ENCODE measurements around the gene AGPAT1. TPM values are rescaled to one million over a fixed set of nuclear protein-coding genes. Genes with fewer than 3 reads are reported as not detected.

Gene AGPAT1
- total RNA-seq, 2 experiments from 2014 or later = 34.0 to 34.8 TPM

GRCh38 chr6:32133786-32134185 lies 42.1 kb downstream of the AGPAT1 start:
- no peak overlapping the region for H3K27ac Mint-ChIP-seq
- no peak overlapping the region for H3K4me3 Mint-ChIP-seq
- no peaks in the 10 kb centered on the region for H3K9me3 Mint-ChIP-seq
- H3K4me1 Mint-ChIP-seq (ENCODE audit: low read depth) = peaks cover 10% of the 10 kb centered on the region
- ChIA-PET POLR2A (interaction anchor here (0.6 kb wide), 1 partner anchor 796 kb away, joined by 3 read pairs; no protein-coding TSS in a partner anchor), CTCF (no interaction called here)
- intact Hi-C loops (cut with micrococcal nuclease) = no loop called here
- H3K36me3 Mint-ChIP-seq = no peaks in the 10 kb centered on the region
- no peak for DNase-seq
- no peaks in the 10 kb centered on the region for H3K27me3 Mint-ChIP-seq

GRCh38 chr6:32132110-32132509 lies 43.8 kb downstream of the AGPAT1 start:
- no peak for DNase-seq
- no peaks in the 10 kb centered on the region for H3K9me3 Mint-ChIP-seq
- H3K27ac Mint-ChIP-seq = no peak overlapping the region
- no peaks in the 10 kb centered on the region for H3K36me3 Mint-ChIP-seq
- ChIA-PET POLR2A (no interaction called here), CTCF (no interaction called here)
- intact Hi-C loops (cut with micrococcal nuclease) = no loop called here
- H3K4me1 Mint-ChIP-seq (ENCODE audit: low read depth) = peaks cover 20% of the 10 kb centered on the region
- no peak overlapping the region for H3K4me3 Mint-ChIP-seq
- H3K27me3 Mint-ChIP-seq = no peaks in the 10 kb centered on the region

GRCh38 chr6:32131439-32131948 lies 44.4 kb downstream of the AGPAT1 start:
- no peak overlapping the region for H3K27ac Mint-ChIP-seq
- intact Hi-C loops (cut with micrococcal nuclease) = no loop called here
- H3K27me3 Mint-ChIP-seq = no peaks in the 10 kb centered on the region
- DNase-seq = no peak
- H3K36me3 Mint-ChIP-seq = peaks cover 2% of the 10 kb centered on the region
- no peak overlapping the region for H3K4me3 Mint-ChIP-seq
- H3K9me3 Mint-ChIP-seq = no peaks in the 10 kb centered on the region
- peaks cover 25% of the 10 kb centered on the region for H3K4me1 Mint-ChIP-seq (ENCODE audit: low read depth)
- ChIA-PET POLR2A (interaction anchor here (2.6 kb wide), 1 partner anchor 23 kb away, joined by 6 read pairs; no protein-coding TSS in a partner anchor), CTCF (interaction anchor here (0.6 kb wide), 1 partner anchor 27 kb away, joined by 3 read pairs; no protein-coding TSS in a partner anchor)

GRCh38 chr6:32129297-32130088 lies 46.4 kb downstream of the AGPAT1 start:
- H3K27ac Mint-ChIP-seq = peak overlapping the region; percentile 88
- peaks cover 35% of the 10 kb centered on the region for H3K4me1 Mint-ChIP-seq (ENCODE audit: low read depth)
- ChIA-PET POLR2A (interaction anchor here (0.8 to 2.6 kb wide), 4 partner anchors 25 to 66 kb away, joined by 3 to 16 read pairs (median 8); partner anchors contain the start of gene RNF5), CTCF (interaction anchor here (0.7 to 4.3 kb wide), 10 partner anchors 11 to 82 kb away, joined by 3 to 35 read pairs (median 3); partner anchors contain the start of gene GPSM3)
- intact Hi-C loops (cut with micrococcal nuclease) = no loop called here
- no peaks in the 10 kb centered on the region for H3K9me3 Mint-ChIP-seq
- DNase-seq = no peak
- peak overlapping the region; percentile 94 for H3K4me3 Mint-ChIP-seq
- H3K27me3 Mint-ChIP-seq = no peaks in the 10 kb centered on the region
- peaks cover 9% of the 10 kb centered on the region for H3K36me3 Mint-ChIP-seq

GRCh38 chr6:32128751-32129296 lies 47.1 kb downstream of the AGPAT1 start:
- POLR2A ChIA-PET = interaction anchor here (0.7 to 2.6 kb wide), 10 partner anchors 26 to 1360 kb away, joined by 3 to 16 read pairs (median 6); partner anchors contain the start of genes MSH5 and RNF5
- CTCF ChIA-PET = interaction anchor here (0.6 to 4.3 kb wide), 9 partner anchors 11 to 998 kb away, joined by 3 to 35 read pairs (median 3); no protein-coding TSS in a partner anchor
- intact Hi-C loops (cut with micrococcal nuclease) = loop anchor here (1.0 kb wide), 6 partner anchors 19 to 465 kb away; partner anchors contain the start of genes GPANK1, PPT2, RNF5 and SKIC2
- H3K36me3 Mint-ChIP-seq = peaks cover 16% of the 10 kb centered on the region
- H3K27me3 Mint-ChIP-seq = no peaks in the 10 kb centered on the region
- DNase-seq = no peak
- no peaks in the 10 kb centered on the region for H3K9me3 Mint-ChIP-seq
- H3K4me1 Mint-ChIP-seq (ENCODE audit: low read depth) = peaks cover 40% of the 10 kb centered on the region
- H3K27ac Mint-ChIP-seq = peak overlapping the region; percentile 96
- H3K4me3 Mint-ChIP-seq = peak overlapping the region; percentile 99

GRCh38 chr6:32127717-32128592 lies 47.9 kb downstream of the AGPAT1 start, which contains the start of gene ATF6B:
Gene ATF6B, minus strand, starts transcription at chr6:32128246. Its CDS starts 39 bp downstream, at chr6:32128207.
- ChIA-PET POLR2A (interaction anchor here (0.7 to 2.6 kb wide), 11 partner anchors 9 to 1359 kb away, joined by 3 to 9 read pairs (median 4); partner anchors contain the start of genes DXO, MSH5, PSMB9 and RNF5), CTCF (interaction anchor here (0.6 to 4.3 kb wide), 6 partner anchors 10 to 999 kb away, joined by 3 to 35 read pairs (median 6); no protein-coding TSS in a partner anchor)
- peaks cover 19% of the 10 kb centered on the region for H3K36me3 Mint-ChIP-seq
- peak within 1 kb of the TSS; percentile 99 for H3K4me3 Mint-ChIP-seq
- H3K27me3 Mint-ChIP-seq = no peaks in the 10 kb centered on the region
- DNase-seq = peak; percentile 99
- H3K27ac Mint-ChIP-seq = peak within 1 kb of the TSS; percentile 96
- no peaks in the 10 kb centered on the region for H3K9me3 Mint-ChIP-seq
- H3K4me1 Mint-ChIP-seq (ENCODE audit: low read depth) = peaks cover 40% of the 10 kb centered on the region
- intact Hi-C loops (cut with micrococcal nuclease) = loop anchor here (1.0 kb wide), 6 partner anchors 20 to 464 kb away; partner anchors contain the start of genes GPANK1, PPT2, RNF5 and SKIC2

GRCh38 chr6:32127409-32127716 lies 48.5 kb downstream of the AGPAT1 start:
- peak overlapping the region; percentile 96 for H3K27ac Mint-ChIP-seq
- H3K27me3 Mint-ChIP-seq = no peaks in the 10 kb centered on the region
- peaks cover 40% of the 10 kb centered on the region for H3K4me1 Mint-ChIP-seq (ENCODE audit: low read depth)
- ChIA-PET CTCF (interaction anchor here (0.9 to 4.3 kb wide), 4 partner anchors 9 to 80 kb away, joined by 3 to 35 read pairs (median 12); no protein-coding TSS in a partner anchor), POLR2A (interaction anchor here (0.9 to 2.6 kb wide), 7 partner anchors 9 to 727 kb away, joined by 3 to 9 read pairs (median 4); partner anchors contain the start of genes DXO, PSMB9, RNF5 and TAP1)
- H3K4me3 Mint-ChIP-seq = peak overlapping the region; percentile 99
- no peaks in the 10 kb centered on the region for H3K9me3 Mint-ChIP-seq
- H3K36me3 Mint-ChIP-seq = peaks cover 20% of the 10 kb centered on the region
- intact Hi-C loops (cut with micrococcal nuclease) = no loop called here
- no peak for DNase-seq

GRCh38 chr6:32126880-32127279 lies 49.0 kb downstream of the AGPAT1 start:
- peak overlapping the region; percentile 99 for H3K4me3 Mint-ChIP-seq
- H3K27ac Mint-ChIP-seq = peak overlapping the region; percentile 96
- H3K9me3 Mint-ChIP-seq = no peaks in the 10 kb centered on the region
- ChIA-PET POLR2A (interaction anchor here (0.9 to 2.6 kb wide), 4 partner anchors 8 to 155 kb away, joined by 3 to 9 read pairs (median 5); partner anchors contain the start of genes DXO and RNF5), CTCF (interaction anchor here (1.0 to 4.3 kb wide), 3 partner anchors 9 to 79 kb away, joined by 3 to 35 read pairs (median 21); no protein-coding TSS in a partner anchor)
- H3K36me3 Mint-ChIP-seq = peaks cover 24% of the 10 kb centered on the region
- intact Hi-C loops (cut with micrococcal nuclease) = no loop called here
- H3K4me1 Mint-ChIP-seq (ENCODE audit: low read depth) = peaks cover 40% of the 10 kb centered on the region
- no peaks in the 10 kb centered on the region for H3K27me3 Mint-ChIP-seq
- DNase-seq = peak; percentile 31

- peak overlapping the region; percentile 1 for H3K27ac Mint-ChIP-seq
- peaks cover 31% of the 10 kb centered on the region for H3K4me1 Mint-ChIP-seq (ENCODE audit: low read depth)
- ChIA-PET CTCF (no interaction called here), POLR2A (no interaction called here)
- no peak for DNase-seq
- H3K9me3 Mint-ChIP-seq = no peaks in the 10 kb centered on the region
- intact Hi-C loops (cut with micrococcal nuclease) = no loop called here
- no peak overlapping the region for H3K4me3 Mint-ChIP-seq
- no peaks in the 10 kb centered on the region for H3K27me3 Mint-ChIP-seq
- peaks cover 37% of the 10 kb centered on the region for H3K36me3 Mint-ChIP-seq
These were observed 52.2 kb downstream of the AGPAT1 start for GRCh38 chr6:32123681-32124080.

- no peak for DNase-seq
- POLR2A ChIA-PET = no interaction called here
- Mint-ChIP-seq H3K36me3 (peaks cover 48% of the 10 kb centered on the region), H3K9me3 (no peaks in the 10 kb centered on the region), H3K27me3 (no peaks in the 10 kb centered on the region), H3K4me1 (ENCODE audit: low read depth) (peaks cover 9% of the 10 kb centered on the region), H3K27ac (no peak overlapping the region), H3K4me3 (no peak overlapping the region)
- intact Hi-C loops (cut with micrococcal nuclease) = no loop called here
- CTCF ChIA-PET = interaction anchor here (0.7 kb wide), 1 partner anchor 293 kb away, joined by 3 read pairs; no protein-coding TSS in a partner anchor
These were observed 55.3 kb downstream of the AGPAT1 start for GRCh38 chr6:32120573-32121059.

All from activated CD4-positive, alpha-beta memory T cell treated with anti-CD3 and anti-CD28 coated beads for 36 hours (primary cell).